NCI-H510A treated with DMSO at 0.1 percent for 48 hours (cell line): ENCODE results near the gene HTR1E.
A peak's percentile ranks its signal among the peaks of the same experiment; 100 is the strongest.
"Not testable (repeated sequence)": the region's sequence is repeated elsewhere in the genome, so short reads cannot be mapped to it uniquely, and the experiment has no call there.

Experiments
- DNase-seq: peaks from one replicate; lab custom pipeline; 2025; lab: John Stamatoyannopoulos, UW

HTR1E gene

GRCh38 chr6:86978251-86978650 is 40.9 kb downstream of the HTR1E start:
- no peak for DNase-seq

- no peak for DNase-seq
Observed at GRCh38 chr6:87001494-87001893, 64.2 kb downstream of the HTR1E start.

- not testable (repeated sequence) for DNase-seq
Observed at GRCh38 chr6:87002391-87002790, 65.1 kb downstream of the HTR1E start.

GRCh38 chr6:87006541-87006940 is 69.2 kb downstream of the HTR1E start:
- DNase-seq, result not testable (repeated sequence)

- DNase-seq, result not testable (repeated sequence)
Observed at GRCh38 chr6:87009581-87009980, 72.3 kb downstream of the HTR1E start.

- DNase-seq, result no peak
Observed at GRCh38 chr6:87012035-87012434, 74.7 kb downstream of the HTR1E start.

GRCh38 chr6:87012743-87013142 is 75.4 kb downstream of the HTR1E start:
- no peak for DNase-seq

- no peak for DNase-seq
Observed at GRCh38 chr6:87016772-87017171, 79.4 kb downstream of the HTR1E start.

- no peak for DNase-seq
Observed at GRCh38 chr6:87027021-87027420, 89.7 kb downstream of the HTR1E start.

GRCh38 chr6:87029711-87030314 is 92.5 kb downstream of the HTR1E start:
- DNase-seq, result peak; percentile 43

- DNase-seq, result no peak
Observed at GRCh38 chr6:87040729-87041128, 103.4 kb downstream of the HTR1E start.

GRCh38 chr6:87045521-87046075 is 108.3 kb downstream of the HTR1E start:
- DNase-seq, result no peak

- DNase-seq, result no peak
Observed at GRCh38 chr6:87049779-87050178, 112.5 kb downstream of the HTR1E start.

- no peak for DNase-seq
Observed at GRCh38 chr6:87053312-87053711, 116.0 kb downstream of the HTR1E start.

GRCh38 chr6:87054143-87054833 is 117.0 kb downstream of the HTR1E start:
- no peak for DNase-seq

- no peak for DNase-seq
Observed at GRCh38 chr6:87059943-87060342, 122.6 kb downstream of the HTR1E start.

- no peak for DNase-seq
Observed at GRCh38 chr6:87065117-87065516, 127.8 kb downstream of the HTR1E start.
